Left cardiac atrium (tissue), 4 donors: ENCODE measurements around the gene AURKA. TPM values are rescaled to one million over a fixed set of nuclear protein-coding genes. Genes with fewer than 3 reads are reported as not detected.
"Not testable (repeated sequence)": the region's sequence is repeated elsewhere in the genome, so short reads cannot be mapped to it uniquely, and the experiment has no call there.

Experiments
- ATAC-seq, 2 donors: fragments of 200-7000 bp; cut with Tn5 transposase; one replicate each; pipeline ENCODE4 v1.9.1; 2020; ENCODE audit warnings: mild to moderate bottlenecking in 2 of 2, moderate library complexity in 2 of 2
- DNase-seq: peaks from one replicate; pipeline ENCODE4 v3.0.0-alpha.2; 2020
- intact Hi-C, 2 donors: fragments of 100-400 bp; cut with DNase I; formaldehyde crosslinking; loops; one replicate each; pipeline versions ENCODE4 v1.14.1 to v1.15.1; 2022 to 2023
- total RNA-seq, 2 donors: library from RNA; stranded (reverse); fragmentation: NEBNext Ultra II Directional; extraction: Animal tissue kit (Norgen Biotek cat#: 25700); gene quantifications; one replicate each; pipeline ENCODE4 v1.2.1, GENCODE V29; 2021
- donor health status: DM: no; HTN: yes; CAD: no.
- donor health status: DM: no; HTN: yes; CAD: no; lungs with severe emphysema.
- donor health status: DM: yes; HTN: yes; CAD: no.
- donor health status: Dilated cardiomyopathy.

Gene AURKA
- total RNA-seq, 2 donors from 2014 or later, result 8.9 to 10.3 TPM

DNA sequence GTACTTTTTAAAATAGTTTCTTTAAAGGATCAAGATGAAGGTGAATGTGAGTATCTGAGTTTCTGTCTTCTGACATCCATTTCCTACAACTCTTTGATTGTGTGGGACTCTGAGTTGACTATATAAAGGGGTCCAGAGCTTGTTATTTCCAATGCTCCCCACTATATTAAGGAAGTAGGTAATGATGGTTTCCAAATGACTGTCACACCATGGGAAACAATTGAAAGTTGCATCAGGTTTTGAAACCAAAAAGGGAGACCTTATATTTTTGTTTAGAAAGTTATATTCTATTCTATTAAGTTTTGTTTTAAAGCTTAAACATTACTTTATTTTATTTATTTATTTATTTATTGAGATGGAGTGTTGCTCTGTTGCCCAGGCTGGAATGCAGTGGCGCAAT lies 31.2 kb upstream of the AURKA start:
- intact Hi-C loops, result no loop called here

DNA sequence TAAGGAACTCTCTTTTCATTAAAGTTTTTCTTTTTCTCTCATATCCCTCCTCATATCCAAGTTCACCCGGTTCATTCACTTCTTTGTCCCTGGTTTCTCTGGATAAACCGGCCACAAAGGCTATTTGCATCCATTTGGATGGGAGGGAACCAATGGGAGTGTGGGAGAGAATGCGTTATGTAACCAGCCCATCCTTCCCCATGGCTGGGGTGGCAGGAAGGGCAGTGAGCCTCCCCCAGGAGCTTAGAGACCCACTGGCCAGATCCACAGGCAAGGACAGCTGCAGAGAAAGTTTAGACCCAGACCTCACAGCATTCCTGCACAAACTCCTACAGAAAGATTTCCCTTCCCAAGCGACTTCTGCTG lies 30.8 kb upstream of the AURKA start:
- ATAC-seq (peak in 1 of 2 donors; percentile 8), DNase-seq (no peak)
- intact Hi-C loops, result no loop called here

More for the DNA sequence above, 31.2 kb upstream of the AURKA start:
- ATAC-seq (no peak), DNase-seq (no peak)

DNA sequence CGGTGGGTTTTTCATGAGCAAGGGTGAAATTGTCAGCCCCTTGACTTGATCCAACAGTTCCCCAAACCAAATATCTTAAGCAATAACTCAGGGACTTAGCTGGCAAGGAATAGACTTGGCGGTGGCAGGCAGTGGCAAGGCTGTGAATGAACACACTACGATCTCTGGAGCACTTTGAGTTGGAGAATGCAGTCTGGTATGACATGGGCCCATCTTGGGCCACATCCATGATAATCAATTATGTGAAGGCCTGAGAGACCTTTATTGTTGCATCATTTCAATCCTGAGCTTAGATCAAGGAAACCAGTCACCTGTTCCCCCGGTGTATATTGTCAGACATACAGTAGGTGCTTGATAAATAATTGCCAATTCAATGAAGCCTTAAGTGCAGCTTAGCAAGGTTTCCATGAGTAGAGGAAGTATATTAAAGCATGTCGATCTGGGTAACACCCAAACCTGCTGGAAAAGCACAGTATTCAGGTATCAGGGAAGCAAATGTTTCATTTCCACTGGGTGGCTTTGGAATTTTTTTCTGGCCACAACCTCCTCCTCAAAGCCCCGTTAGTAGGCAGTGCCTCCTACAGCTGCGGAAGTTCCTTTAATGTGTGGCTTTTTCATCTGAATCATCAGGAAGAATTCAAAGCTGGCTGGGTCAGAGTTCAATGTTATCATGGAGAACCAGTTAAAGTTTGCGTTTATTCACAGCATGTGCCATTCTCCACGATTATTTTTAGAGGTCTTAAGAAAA lies 30.2 kb upstream of the AURKA start:
- ATAC-seq (peak in 1 of 2 donors; percentile 57), DNase-seq (no peak)
- intact Hi-C loops, result no loop called here

DNA sequence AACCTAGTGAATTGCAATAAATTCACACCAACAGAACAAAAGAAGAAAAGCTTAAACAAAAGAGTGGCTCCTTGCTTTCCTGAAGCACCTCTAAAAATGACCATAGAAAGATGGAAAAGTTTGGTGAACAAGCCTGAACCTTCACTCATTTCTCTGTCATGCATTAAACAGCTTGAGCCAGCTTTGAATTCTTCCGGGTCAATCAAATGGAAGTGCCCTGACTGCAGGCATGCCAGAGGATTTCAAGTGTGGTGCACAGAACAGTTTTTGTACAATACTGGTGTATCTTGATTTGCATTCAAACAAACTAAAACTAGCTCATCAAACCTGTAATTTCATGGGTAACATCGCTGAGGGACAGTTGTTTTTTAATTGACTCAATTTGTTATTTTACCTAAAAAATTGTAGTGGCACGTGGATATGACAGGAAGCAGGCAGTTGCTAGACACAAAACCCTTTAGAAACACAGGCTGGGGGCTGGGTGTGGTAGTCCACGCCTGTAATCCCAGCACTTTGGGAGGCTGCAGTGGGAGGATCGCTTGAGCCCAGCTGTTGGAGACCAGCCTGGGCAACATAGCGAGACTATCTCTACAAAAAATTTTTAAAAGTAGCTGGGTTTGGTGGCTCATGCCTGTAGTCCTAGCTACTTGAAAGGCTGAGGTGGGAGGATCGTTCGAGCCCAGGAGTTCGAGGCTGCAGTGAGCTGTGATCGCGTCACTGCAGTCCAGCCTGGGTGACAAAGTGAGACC lies 29.1 kb upstream of the AURKA start:
- ATAC-seq, result no peak
- intact Hi-C loops, result no loop called here
- no peak for DNase-seq

DNA sequence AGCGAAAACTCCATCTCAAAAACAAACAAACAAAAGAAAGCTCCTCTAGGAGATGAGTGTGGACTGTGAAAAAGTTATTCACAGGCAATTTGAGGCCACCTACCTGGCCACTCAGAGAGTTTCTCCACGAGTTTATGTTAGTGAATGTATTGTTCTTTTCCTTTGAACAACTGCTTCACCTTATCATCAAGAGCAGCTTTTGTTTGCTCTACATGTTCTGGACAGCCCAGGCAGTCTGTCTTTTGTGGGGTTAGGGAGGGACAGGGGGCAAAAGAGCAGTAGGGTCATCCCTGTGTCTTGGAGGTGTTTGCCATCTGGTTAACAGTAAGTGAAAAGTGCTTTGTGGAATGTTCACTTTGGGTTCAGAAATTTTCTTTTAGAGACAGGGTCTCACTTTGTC lies 28.0 kb upstream of the AURKA start:
- no peak for ATAC-seq
- intact Hi-C loops, result no loop called here
- no peak for DNase-seq

DNA sequence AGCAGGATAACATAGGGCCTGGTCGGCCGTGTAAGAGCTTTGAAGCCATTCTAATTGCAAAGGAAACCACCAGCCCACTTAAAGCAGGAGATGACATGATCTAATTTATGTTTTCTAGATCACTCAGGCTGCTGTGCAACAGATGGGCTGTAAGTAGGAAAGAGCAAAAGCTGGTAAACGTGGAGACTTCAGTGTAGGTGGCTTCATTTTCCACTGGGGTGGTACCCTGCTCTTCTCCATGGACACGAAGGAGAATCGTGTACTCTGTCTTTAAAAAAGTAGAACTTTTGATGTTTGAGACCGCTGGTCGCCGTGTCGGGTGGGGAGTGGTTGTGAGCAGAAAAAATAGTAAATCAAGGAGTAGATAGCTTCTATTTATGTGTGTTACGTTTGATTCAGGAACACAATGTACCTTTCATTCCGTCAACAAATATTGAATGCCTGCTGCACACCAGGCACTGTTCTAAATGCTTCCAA lies 26.4 kb upstream of the AURKA start:
- intact Hi-C loops, result no loop called here
- no peak for ATAC-seq
- DNase-seq, result no peak

DNA sequence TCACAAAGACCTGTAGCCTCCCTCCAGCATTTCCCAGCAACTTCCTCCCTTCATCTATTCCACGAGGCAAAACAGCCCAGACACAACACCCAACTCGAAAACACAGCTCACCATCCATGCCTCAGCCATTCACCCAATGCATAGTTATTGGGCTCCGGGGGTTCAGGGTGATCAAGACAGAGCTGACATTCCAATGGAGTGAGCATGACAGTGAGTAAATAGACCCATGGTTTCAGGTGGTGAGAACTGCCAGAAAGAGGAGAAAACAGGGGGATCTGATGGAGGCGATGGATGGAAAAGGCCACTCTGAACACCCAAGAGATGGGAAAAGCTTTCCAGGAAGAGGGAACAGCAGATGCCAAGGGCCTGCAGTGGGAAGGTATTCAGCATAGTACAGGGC lies 25.9 kb upstream of the AURKA start:
- ATAC-seq, result no peak
- intact Hi-C loops, result no loop called here
- DNase-seq, result no peak

DNA sequence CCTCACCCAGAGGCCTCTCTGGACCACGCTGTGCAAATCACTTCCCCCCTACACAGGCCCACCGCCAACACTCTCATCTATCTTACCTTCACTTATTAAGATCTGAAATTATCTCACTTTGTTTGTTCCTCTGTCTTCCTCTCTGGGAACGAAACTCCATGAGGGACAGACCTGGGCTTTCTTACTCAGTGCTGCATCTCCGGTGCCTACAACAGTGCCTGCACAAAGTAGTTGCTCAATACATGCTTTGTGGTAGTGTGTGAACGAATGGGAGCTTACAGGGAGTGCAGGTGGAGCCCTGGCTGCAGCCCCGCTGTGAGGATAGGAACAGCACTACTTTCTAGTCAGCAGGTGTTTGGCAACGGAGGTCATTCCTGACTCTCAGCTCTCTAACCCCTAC lies 25.4 kb upstream of the AURKA start:
- DNase-seq (no peak), ATAC-seq (no peak)
- intact Hi-C loops, result no loop called here

DNA sequence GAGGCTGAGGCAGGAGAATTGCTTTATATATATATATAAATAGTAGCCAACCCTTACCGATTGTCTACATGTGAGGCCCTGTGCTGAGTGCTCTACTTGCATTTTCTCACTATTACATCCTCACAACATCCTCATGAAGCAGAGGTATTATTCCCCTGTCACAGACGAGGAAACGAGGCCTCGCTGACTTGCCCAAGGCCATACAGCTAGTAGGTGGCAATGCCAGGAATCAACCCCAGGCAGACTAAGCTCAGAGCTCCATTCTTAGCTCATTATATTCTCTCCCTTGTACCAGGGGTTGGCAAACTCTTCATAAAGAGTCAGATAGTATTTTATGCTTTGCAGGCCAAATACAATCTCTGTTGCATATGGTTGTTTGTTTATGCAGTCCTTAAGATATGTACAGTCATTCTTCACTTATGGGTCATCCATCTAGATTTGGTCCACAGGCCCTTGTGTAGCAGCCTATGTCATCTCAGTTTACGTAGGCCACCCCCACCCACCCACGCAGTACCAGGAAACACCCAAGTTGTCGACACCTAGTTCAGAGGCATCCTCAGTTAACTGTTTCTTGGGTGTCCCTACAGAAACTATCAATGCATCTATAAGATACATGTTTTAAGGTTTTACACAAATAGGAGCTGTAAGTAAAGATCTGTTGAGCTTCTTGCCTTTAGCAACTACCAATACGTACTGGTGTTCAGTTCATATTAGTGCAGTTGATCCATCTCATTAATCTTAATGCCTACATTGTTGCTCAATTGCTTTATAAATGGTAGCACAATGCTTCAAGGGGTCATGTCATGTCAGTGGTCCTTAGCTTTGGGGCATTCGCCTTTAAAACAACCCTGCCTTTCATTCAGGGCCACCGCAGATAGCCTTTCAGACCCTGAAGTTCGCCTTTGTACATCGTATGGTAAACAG lies 23.1 kb upstream of the AURKA start:
- no peak for DNase-seq
- intact Hi-C loops, result no loop called here

DNA sequence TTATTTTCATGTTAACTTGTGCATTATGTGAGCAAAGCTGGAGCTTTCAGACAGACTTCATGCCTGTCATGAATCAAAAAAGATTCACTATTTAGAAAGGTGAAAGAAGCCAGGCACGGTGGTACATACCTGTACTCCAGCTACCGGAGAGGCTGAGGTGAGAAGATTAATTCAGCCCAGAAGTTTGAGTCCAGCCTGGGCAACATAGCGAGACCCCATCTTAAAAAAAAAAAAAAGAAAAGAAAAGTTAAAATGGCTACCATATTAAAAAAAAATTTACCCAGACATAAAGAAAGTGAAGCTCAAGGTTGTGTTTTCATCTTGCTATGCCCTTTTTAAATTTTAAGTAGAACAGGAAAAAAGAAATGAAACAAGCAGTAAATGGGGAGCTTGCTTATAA lies 20.9 kb upstream of the AURKA start:
- no peak for DNase-seq
- ATAC-seq, result no peak
- intact Hi-C loops, result no loop called here

More for the DNA sequence above, 23.1 kb upstream of the AURKA start:
- ATAC-seq, result no peak

DNA sequence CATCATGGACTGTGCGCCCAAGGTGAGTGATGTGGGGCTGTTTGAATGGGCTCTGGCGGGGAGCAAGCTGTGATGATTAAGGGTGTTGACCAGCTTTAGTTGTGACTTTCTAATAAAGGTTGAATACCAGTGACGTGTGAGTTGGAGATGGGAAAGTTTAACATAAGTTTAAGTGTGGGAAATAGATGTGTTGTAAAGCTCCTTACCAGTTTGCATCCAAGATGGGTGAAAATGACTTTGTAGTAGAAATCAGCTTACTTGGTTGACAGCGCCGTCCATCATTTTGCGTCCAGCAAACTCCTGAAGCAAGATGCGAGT lies 20.4 kb upstream of the AURKA start:
- DNase-seq, result no peak
- ATAC-seq, result no peak
- intact Hi-C loops, result no loop called here

DNA sequence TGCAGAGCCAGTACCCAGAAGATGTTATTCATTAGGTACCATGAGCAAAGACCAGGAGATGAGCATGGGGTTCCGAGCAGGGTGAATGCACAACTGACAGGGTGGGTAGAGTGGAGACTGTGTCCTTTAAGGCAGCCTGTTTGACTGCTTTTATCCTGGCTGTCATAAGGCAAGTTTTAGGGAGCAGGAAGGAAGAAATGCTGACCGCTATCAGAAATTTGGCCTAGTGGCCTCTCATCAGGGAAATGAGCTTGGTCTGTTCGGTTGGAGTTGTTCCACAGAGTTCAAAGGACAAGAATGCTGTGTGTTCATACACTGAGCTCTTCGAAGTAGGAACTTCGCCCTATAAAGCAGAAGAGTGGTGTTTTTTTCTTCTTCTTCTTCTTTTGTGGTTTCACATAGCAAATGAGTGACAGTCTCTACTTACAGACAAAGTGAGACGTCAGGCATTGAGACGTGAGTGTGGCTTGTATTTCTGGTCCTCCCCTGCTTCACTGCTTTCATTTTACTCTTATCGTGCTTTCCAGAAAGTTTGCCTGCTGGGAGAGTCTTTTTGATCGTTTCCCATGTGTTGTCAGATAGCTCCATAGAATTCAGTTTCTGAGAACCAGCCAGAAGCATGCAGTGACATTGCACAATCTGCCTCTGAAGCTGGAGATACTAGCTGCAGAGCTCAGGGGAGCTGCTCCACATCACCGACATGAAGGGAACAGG lies 19.9 kb upstream of the AURKA start, which contains the start of gene CASS4:
Gene CASS4 (plus strand): TSS at position 502 of the 714 bp plus-strand sequence. CDS start 199 bp downstream, at position 701.
- intact Hi-C loops, result no loop called here

DNA sequence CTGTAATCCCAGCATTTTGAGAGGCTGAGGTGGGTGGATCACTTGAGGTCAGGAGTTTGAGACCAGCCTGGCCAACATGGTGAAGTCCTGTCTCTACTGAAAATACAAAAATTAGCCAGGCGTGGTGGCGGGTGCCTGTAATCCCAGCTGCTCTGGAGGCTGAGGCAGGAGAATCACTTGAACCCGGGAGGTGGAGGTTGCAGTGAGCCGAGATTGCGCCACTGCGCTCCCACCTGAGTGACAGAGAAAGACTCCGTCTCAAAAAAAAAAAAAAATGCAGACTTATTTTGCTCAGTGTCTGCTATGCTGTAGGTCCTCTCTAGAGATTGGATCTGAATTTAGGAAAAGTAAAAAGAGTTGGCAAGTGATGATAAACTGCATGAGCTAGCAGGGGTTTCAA lies 19.3 kb upstream of the AURKA start:
- intact Hi-C loops, DNase-seq, ATAC-seq: not testable (repeated sequence)

More for the DNA sequence above, 19.9 kb upstream of the AURKA start, which contains the start of gene CASS4:
- peak; percentile 39 for DNase-seq
- ATAC-seq, result peak; percentile 80

DNA sequence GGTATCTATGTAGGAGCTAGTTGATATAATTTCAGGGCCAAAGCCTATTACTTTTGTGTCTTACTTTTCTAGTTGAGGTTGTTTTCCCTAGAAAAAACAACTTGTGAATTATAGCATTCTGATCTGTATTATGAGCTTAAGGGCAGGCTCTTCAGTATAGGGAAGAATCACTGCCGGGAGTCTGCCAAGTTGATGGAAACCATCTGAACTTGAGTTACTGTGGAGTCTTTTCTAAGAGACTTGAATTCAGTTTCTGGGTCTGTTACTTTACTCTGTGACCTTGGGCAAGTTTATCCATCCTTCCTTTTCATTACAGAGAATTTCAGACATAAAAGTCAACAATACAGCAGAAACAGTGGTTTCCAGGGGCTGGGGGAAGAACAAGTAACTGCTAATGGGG lies 17.9 kb upstream of the AURKA start:
- ATAC-seq, result no peak
- intact Hi-C loops, result no loop called here

DNA sequence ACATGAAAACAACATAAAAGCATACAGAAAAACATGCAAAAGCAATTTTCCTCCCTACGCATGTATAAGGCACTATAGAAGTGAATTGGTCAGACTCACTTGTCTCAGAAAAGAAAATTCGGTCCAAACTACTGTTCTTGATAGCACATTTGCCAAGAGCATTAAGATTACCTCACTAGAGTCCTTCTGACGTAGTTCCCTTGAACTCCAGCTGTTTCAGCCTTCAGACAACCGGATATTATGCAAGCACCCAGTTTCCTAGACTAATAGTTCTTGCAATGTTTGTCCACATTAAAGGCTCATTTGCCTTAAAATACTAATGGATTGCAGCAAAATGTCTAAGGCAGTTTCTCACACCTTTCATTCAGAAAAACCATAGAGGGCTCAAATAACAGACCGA lies 17.5 kb upstream of the AURKA start:
- DNase-seq, result no peak
- intact Hi-C loops, result no loop called here
- peak in 1 of 2 donors; percentile 54 for ATAC-seq

More for the DNA sequence above, 17.9 kb upstream of the AURKA start:
- no peak for DNase-seq

DNA sequence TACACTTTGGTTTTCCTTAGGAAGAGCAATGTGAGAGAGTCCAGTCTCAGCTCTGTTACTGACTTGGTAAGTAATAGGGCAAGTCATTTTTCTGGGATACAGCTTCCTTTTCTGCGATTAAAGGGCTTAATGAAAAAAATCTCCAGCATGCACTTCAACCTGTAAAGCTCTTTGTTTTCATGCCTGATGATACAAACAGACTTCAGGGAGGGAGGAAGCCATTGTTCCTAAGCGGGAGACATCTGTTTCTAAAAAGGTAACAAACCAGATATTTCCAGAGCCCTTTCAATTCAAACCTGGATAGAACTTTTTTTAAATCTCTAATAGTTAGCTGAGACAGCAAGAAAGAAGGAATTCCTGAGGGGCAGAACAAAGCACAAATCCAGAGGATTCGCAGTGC lies 14.9 kb upstream of the AURKA start:
- intact Hi-C loops, result no loop called here

DNA sequence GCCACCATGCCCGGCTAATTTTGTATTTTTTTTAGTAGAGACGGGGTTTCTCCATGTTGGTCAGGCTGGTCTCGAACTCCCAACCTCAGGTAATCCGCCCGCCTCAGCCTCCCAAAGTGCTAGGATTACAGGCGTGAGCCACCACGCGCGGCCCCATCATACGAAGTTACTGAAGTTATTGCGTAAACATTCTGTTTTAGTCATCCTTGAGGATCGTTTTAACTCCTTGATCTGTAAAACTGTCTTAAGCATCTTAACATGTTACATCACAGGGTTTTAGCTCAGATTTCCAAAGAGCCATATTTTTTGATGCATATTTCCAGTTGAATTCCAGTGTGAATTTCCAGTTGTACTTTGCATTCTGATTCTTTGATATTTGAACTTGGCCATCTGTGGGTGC lies 13.3 kb upstream of the AURKA start:
- DNase-seq, ATAC-seq, intact Hi-C loops: not testable (repeated sequence)

More for the DNA sequence above, 14.9 kb upstream of the AURKA start:
- ATAC-seq (no peak), DNase-seq (no peak)

DNA sequence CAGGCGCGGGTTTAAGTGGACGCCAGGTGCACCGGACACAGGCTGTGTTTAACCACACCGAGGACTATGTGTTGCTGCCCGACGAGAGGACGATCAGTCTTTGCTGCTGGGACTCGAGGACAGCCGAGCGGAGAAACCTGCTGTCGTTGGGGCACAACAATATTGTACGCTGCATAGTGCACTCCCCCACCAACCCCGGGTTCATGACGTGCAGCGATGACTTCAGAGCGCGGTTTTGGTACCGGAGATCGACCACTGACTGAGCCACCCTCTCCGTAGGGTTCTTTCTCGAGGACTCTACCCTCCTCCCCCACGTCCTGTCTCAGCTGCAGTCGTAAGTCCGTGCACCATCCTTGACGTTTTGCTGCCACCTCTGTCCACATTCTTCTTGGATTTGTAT lies 11.4 kb upstream of the AURKA start:
- intact Hi-C loops, result loop anchor here in 1 of 2 donors (5.0 kb wide), 1 partner anchor 64 kb away; the partner anchor contains the start of gene RTF2
- DNase-seq (no peak), ATAC-seq (no peak)
